Skeletal muscle cell (primary cell): ENCODE results near the gene ANTKMT.

Experiments
- DNase-seq: peaks from one replicate; pipeline ENCODE4 v3.0.0-alpha.2; 2010; ENCODE audit warnings: low read depth
- H3K4me3 ChIP-seq: 2 replicates; pipeline ENCODE4 v1.5.1; 2011; ENCODE audit warnings: low read depth, mild to moderate bottlenecking, control low read depth, low read length, moderate library complexity

The ANTKMT gene

GRCh38 chr16:754656-755055 lies 33.7 kb downstream of the ANTKMT start:
- no peak for DNase-seq
- H3K4me3 ChIP-seq = no peak overlapping the region

GRCh38 chr16:756428-756827 lies 35.5 kb downstream of the ANTKMT start:
- DNase-seq = no peak
- no peak overlapping the region for H3K4me3 ChIP-seq

GRCh38 chr16:759110-759910 lies 38.4 kb downstream of the ANTKMT start:
- DNase-seq = no peak
- H3K4me3 ChIP-seq = no peak overlapping the region

GRCh38 chr16:760065-760464 lies 39.1 kb downstream of the ANTKMT start:
- no peak overlapping the region for H3K4me3 ChIP-seq

GRCh38 chr16:760545-761343 lies 39.8 kb downstream of the ANTKMT start, which contains the start of gene MSLN:
Gene MSLN (plus strand): TSS chr16:760734. CDS start chr16:762681, 1,947 bp downstream.
- DNase-seq = no peak
- H3K4me3 ChIP-seq = no peak within 1 kb of the TSS

More at GRCh38 chr16:760065-760464, 39.1 kb downstream of the ANTKMT start:
- DNase-seq = no peak

- DNase-seq = no peak
- no peak overlapping the region for H3K4me3 ChIP-seq
Measured at GRCh38 chr16:761625-762513, 40.9 kb downstream of the ANTKMT start.

- DNase-seq = no peak
- H3K4me3 ChIP-seq = no peak overlapping the region
Measured at GRCh38 chr16:762595-763268, 41.8 kb downstream of the ANTKMT start.

- no peak overlapping the region for H3K4me3 ChIP-seq
- DNase-seq = no peak
Measured at GRCh38 chr16:763369-764183, 42.6 kb downstream of the ANTKMT start.

- no peak for DNase-seq
- no peak overlapping the region for H3K4me3 ChIP-seq
Measured at GRCh38 chr16:764184-764750, 43.3 kb downstream of the ANTKMT start.

GRCh38 chr16:764848-765487 lies 44.0 kb downstream of the ANTKMT start:
- H3K4me3 ChIP-seq = no peak overlapping the region
- DNase-seq = no peak

- no peak for DNase-seq
Measured at GRCh38 chr16:765488-765865, 44.5 kb downstream of the ANTKMT start.

GRCh38 chr16:766008-766819 lies 45.3 kb downstream of the ANTKMT start:
- no peak overlapping the region for H3K4me3 ChIP-seq
- no peak for DNase-seq

More at GRCh38 chr16:765488-765865, 44.5 kb downstream of the ANTKMT start:
- H3K4me3 ChIP-seq = no peak overlapping the region

- DNase-seq = no peak
- H3K4me3 ChIP-seq = no peak overlapping the region
Measured at GRCh38 chr16:766820-767640, 46.1 kb downstream of the ANTKMT start.

GRCh38 chr16:767743-768235 lies 46.8 kb downstream of the ANTKMT start:
- no peak for DNase-seq
- no peak overlapping the region for H3K4me3 ChIP-seq

- no peak for DNase-seq
- H3K4me3 ChIP-seq = no peak overlapping the region
Measured at GRCh38 chr16:768428-768827, 47.5 kb downstream of the ANTKMT start.
